ENCODE measurements around the gene TRIM41. TPM values are rescaled to one million over a fixed set of nuclear protein-coding genes. Genes with fewer than 3 reads are reported as not detected.

The TRIM41 gene
- polyA plus RNA-seq, 1 donor from 2014 or later: 32.1 TPM

- Histone ChIP-seq H4K20me1 (ENCODE audit: insufficient read depth) (no peaks in the 10 kb centered on the region), H3K27me3 (ENCODE audit: insufficient read depth, low read depth, low read length) (no peaks in the 10 kb centered on the region), H3F3A (ENCODE audit: insufficient read depth, low read length, poor library complexity, severe bottlenecking) (no peaks in the 10 kb centered on the region), H3K79me2 (replicated peaks; ENCODE audit: insufficient read depth, low read length) (peaks cover 58% of the 10 kb centered on the region), H2AFZ (ENCODE audit: low read depth, low read length) (peak overlapping the region; percentile 11), H3K4me3 (ENCODE audit: low read length) (peak overlapping the region; percentile 96), H3K4me2 (ENCODE audit: low read length) (peak overlapping the region; percentile 85), H3K9me3 (ENCODE audit: low read length) (no peaks in the 10 kb centered on the region), H3K36me3 (ENCODE audit: insufficient read depth, low read length) (peaks cover 5% of the 10 kb centered on the region), H3K9me2 (ENCODE audit: insufficient read depth, low read length) (no peaks in the 10 kb centered on the region), H3K9ac (ENCODE audit: low read length) (peak overlapping the region; percentile 74), H3K27ac (ENCODE audit: low read length) (peak overlapping the region; percentile 93)
- TF ChIP-seq RAD21 (conservative IDR thresholded peaks at IDR 0.05) (no peak), POLR2AphosphoS5 (IDR thresholded peaks at IDR 0.05) (no peak), REST (IDR thresholded peaks at IDR 0.05; ENCODE audit: borderline replicate concordance) (no peak), SMC3 (conservative IDR thresholded peaks at IDR 0.05; ENCODE audit: poor library complexity) (no peak), EZH2 (IDR thresholded peaks at IDR 0.05; ENCODE audit: borderline replicate concordance, insufficient read depth, low read length, poor library complexity, severe bottlenecking) (no peak), CTCF (IDR thresholded peaks at IDR 0.05; ENCODE audit: poor library complexity, severe bottlenecking) (no peak)
Measured at GRCh38 chr5:181243018-181243563, 20.0 kb downstream of the TRIM41 start.

GRCh38 chr5:181243564-181244343 lies 20.7 kb downstream of the TRIM41 start, which contains the start of gene RACK1:
RACK1 (minus strand) TSS chr5:181243906; CDS start chr5:181243800, 106 bp downstream.
- peak within 1 kb of the TSS; percentile 93 for H3K27ac ChIP-seq (ENCODE audit: low read length)
- no peaks in the 10 kb centered on the region for H3K27me3 ChIP-seq (ENCODE audit: insufficient read depth, low read depth, low read length)
- TF ChIP-seq EZH2 (IDR thresholded peaks at IDR 0.05; ENCODE audit: borderline replicate concordance, insufficient read depth, low read length, poor library complexity, severe bottlenecking): no peak
- TF ChIP-seq MXI1 (conservative IDR thresholded peaks at IDR 0.05; ENCODE audit: poor library complexity, severe bottlenecking): peak; percentile 95
- no peak for TF ChIP-seq RAD21 (conservative IDR thresholded peaks at IDR 0.05)
- TF ChIP-seq REST (IDR thresholded peaks at IDR 0.05; ENCODE audit: borderline replicate concordance): peak; percentile 99
- peak; percentile 96 for TF ChIP-seq POLR2AphosphoS5 (IDR thresholded peaks at IDR 0.05)
- TF ChIP-seq EP300 (conservative IDR thresholded peaks at IDR 0.05; ENCODE audit: poor library complexity, severe bottlenecking): peak; percentile 42
- peak; percentile 99 for TF ChIP-seq TAF1 (IDR thresholded peaks at IDR 0.05; ENCODE audit: low read depth)
- TF ChIP-seq SMC3 (conservative IDR thresholded peaks at IDR 0.05; ENCODE audit: poor library complexity): peak; percentile 27
- H3F3A ChIP-seq (ENCODE audit: insufficient read depth, low read length, poor library complexity, severe bottlenecking): no peaks in the 10 kb centered on the region
- peaks cover 62% of the 10 kb centered on the region for H3K79me2 ChIP-seq (replicated peaks; ENCODE audit: insufficient read depth, low read length)
- H3K9ac ChIP-seq (ENCODE audit: low read length): peak within 1 kb of the TSS; percentile 74
- peaks cover 4% of the 10 kb centered on the region for H3K36me3 ChIP-seq (ENCODE audit: insufficient read depth, low read length)
- H3K9me3 ChIP-seq (ENCODE audit: low read length): no peaks in the 10 kb centered on the region
- peak within 1 kb of the TSS; percentile 96 for H3K4me3 ChIP-seq (ENCODE audit: low read length)
- H4K20me1 ChIP-seq (ENCODE audit: insufficient read depth): no peaks in the 10 kb centered on the region
- no peaks in the 10 kb centered on the region for H3K9me2 ChIP-seq (ENCODE audit: insufficient read depth, low read length)
- H2AFZ ChIP-seq (ENCODE audit: low read depth, low read length): peak within 1 kb of the TSS; percentile 57
- peak within 1 kb of the TSS; percentile 85 for H3K4me2 ChIP-seq (ENCODE audit: low read length)

Data from neural cell (in vitro differentiated cells).